NCI-H460 (cell line): ENCODE measurements around the gene DUSP11. TPM values are rescaled to one million over a fixed set of nuclear protein-coding genes. Genes with fewer than 3 reads are reported as not detected.
"Not testable (repeated sequence)": the region's sequence is repeated elsewhere in the genome, so short reads cannot be mapped to it uniquely, and the experiment has no call there.

Source experiments
- DNase-seq: peaks from one replicate; pipeline ENCODE4 v3.0.0-alpha.2; 2016; ENCODE audit warnings: low read depth; ENCODE audit errors: extremely low read depth
- total RNA-seq: library from RNA; depleted of rRNA; stranded (reverse); fragments of >200 nt; shearing (Covaris generic); gene quantifications from 2 replicates; pipeline ENCODE4 v1.2.3, GENCODE V29; 2014

DUSP11 gene
- total RNA-seq, 1 experiment from 2014 or later, result 36.6 TPM

DNA sequence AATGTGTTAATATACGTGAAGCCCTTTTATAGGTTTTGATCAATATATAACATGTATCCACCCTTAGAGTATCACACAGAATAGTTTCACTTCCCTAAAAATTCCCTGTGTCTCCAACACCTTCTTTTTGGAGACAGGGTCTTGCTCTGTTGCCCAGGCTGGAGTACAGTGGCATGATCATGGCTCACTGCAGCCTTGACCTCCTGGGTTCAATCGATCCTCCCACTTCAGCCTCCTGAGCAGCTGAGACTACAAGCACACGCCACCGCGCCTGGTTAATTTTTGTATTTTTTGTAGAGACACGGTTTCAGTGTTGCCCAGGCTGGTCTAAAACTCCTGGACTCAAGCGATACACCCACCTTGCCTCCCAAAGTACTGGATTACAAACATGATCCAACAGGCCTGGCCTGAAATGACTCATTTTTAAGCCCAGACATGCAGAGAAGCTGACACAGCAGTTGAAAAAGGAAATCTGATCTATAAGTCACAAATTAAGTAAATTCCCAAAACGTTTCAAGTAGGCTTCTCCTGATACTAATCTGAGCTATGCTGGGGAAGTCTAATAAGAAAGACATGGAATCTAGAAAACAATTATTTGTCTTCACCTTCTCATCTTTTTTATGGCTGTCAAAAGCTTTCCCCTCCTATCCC is 2.9 kb downstream of the DUSP11 start:
- no peak for DNase-seq

DNA sequence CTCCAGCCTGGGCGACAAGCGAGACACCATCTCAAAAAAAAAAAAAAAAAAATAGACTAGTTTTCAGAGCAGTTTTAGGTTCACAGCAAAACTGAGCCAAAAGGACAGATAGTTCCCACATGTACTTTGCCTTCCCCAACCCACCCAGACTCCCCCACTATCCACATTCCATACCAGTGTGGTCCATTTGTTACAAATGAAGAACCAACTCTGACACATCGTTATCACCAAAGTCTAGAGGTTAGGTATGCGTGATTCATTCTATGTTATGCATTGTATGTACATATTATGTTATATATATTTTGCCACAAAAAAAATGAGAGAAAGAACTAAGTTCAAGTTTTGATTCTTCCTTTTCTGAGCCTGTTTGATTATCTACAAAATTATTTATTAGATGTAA is 3.5 kb downstream of the DUSP11 start:
- no peak for DNase-seq

DNA sequence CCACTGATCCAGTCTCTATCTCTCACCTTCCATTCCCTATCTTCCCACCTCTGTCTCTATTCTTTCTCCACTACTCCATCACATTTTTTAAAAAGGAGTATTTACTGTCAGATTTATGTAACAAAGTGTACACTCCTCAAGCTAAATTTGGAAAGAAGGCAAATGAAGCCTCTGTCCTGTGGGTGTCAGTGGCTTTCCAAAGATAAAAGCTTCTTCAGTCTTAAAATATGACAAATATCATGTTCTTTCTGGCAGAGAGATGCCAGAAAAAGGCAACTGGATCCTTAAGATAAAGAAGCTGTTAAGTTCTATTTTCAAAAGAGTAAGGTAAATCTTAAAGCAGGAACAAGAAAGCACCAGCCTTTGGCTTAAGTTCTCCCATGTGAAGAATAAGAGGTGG is 7.1 kb downstream of the DUSP11 start:
- DNase-seq, result no peak

DNA sequence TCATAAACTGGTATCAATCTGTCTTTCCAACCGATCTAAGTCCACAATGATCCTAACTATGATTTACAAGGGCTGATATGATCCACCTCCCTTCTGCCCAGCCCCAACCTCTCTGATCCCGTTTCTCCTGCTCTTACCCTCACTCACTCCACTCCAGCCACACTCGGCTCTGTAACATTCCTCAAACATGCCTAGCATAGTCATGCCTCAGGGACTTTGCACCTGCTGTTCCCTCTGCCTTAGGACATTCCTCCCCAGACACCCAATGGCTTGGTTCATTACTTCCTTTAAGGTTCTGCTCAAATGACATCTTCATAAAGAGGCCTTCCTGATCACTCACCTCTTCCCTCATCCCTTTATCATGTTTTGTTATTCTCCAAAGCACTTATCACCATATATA is 9.2 kb downstream of the DUSP11 start:
- DNase-seq, result no peak

DNA sequence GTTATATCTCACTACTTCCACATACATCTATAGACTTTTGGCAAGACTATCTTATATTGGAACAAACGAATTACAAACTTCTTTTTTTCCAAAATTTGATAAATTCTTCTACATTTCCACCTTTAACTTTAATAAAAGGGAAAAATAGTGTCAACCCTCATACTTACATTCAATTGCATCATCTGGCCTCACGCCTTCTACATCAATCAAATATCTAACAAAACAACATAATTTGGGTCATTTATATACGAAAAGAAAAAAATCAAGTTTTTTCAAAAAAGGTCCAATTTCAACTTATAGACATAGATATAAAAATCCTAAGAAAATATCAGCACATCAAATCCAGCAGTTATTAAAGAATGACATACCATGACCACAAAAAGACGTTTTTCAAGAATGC is 12.9 kb downstream of the DUSP11 start:
- no peak for DNase-seq

DNA sequence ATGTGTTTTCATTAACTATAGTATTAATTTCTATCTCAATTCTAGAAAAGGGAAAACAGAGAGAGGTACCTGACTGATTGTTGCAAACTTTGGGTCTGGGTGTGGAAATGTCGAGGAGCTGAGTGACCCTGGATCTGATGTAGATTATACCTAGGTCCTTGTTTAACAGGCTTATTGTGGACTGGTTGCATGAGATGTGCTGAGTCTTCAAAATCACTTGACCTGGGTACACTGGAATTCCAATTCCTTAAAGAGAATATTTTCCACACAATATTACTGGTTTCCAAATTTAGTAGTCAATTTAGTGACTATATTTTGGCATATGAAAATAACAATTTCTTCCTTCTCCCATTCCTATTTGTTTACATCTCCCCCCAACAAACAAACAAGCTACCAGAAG is 13.6 kb downstream of the DUSP11 start:
- no peak for DNase-seq

DNA sequence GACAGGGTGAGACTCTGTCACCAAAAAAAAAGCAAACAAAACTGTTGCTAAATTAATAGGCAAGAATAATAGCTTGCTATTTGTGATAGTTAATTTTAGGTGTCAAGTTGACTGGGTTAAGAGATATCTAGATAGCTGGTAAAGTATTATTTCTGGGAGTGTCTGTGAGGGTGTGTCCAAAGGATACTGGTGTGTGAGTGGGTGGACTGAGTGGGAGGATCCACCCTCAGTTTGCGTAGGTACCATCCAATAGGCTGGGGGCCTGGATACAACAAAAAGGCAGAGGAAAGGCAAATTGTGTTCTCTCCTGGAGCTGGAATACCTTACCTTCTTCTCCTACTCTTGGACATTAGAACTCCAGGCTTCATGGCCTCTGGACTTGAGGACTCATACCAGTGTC is 15.0 kb downstream of the DUSP11 start:
- DNase-seq, result no peak

DNA sequence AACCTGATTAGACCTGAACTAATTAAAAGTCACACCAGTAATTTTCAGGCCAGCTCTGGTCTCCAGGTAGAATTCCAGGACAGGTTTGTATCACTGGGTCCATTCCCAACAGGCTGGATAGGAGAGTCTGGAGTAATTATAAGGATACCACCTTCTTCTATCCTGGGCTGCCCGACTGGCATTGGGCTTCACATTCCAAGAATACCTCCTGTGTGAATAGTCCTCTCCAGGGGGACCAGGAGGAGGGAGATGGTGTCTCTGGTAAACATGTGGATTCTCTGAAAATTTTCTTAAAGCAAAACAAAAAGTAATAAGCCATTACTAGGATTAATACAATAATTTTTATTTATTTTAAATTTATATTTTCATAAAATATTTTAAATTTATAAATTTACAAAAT is 17.3 kb downstream of the DUSP11 start:
- DNase-seq, result no peak

DNA sequence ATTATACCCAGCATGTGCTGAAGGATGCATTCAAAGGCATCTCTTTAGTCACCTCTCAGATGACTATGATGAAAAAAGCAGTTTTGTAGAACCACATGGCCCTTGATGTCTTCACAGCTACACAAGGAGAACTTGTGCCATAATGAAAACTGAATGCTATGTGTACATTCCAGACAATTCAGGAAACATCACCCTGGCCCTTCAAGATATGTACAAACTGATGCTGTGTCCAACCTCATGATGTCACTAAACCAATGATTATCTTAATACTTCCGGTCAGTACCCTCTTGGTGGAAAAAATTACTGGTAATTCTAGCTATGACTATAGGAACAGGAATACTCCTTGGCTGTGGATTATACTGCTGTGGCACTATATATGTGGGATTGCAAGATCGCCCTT is 20.0 kb downstream of the DUSP11 start:
- no peak for DNase-seq

- no peak for DNase-seq
These were observed 20.6 kb downstream of the DUSP11 start for GRCh38 chr2:73759285-73759764.

DNA sequence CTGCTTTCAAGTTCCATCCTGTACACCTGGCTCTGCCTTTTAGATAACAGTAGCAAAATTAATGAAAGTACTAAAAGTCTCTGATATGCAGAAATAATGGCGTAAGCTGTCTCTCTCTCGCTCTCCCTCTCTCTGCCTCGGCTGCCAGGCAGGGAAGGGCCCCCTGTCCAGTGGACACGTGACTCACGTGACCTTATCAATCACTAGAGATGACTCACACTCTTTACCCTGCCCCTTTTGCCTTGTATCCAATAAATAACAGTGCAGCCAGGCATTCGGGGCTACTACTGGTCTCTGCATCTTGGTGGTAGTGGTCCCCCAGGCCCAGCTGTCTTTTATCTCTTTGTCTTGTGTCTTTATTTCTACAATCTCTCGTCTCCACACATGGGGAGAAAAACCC is 25.6 kb downstream of the DUSP11 start:
- not testable (repeated sequence) for DNase-seq

DNA sequence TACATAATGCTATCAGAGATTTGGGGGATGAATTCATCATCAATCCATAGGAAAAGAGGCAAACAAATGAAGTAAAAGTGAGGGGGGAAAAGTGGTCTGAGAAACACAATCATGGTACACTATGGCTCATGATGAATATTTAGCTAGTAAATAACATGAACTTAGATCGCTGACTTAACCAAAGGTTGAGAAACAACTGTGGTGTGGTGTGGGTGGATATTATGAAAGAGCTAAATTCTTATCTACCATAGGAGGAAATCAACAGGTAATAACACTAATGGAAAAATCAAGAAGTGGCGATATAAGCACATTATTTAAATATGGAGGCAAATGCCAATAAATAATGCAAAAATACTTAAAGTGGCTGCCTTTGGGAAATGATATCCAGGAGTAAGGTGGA is 30.6 kb downstream of the DUSP11 start:
- no peak for DNase-seq

- no peak for DNase-seq
These were observed 33.1 kb downstream of the DUSP11 start for GRCh38 chr2:73746877-73747208.

- DNase-seq, result no peak
These were observed 33.7 kb downstream of the DUSP11 start for GRCh38 chr2:73746015-73746876.

DNA sequence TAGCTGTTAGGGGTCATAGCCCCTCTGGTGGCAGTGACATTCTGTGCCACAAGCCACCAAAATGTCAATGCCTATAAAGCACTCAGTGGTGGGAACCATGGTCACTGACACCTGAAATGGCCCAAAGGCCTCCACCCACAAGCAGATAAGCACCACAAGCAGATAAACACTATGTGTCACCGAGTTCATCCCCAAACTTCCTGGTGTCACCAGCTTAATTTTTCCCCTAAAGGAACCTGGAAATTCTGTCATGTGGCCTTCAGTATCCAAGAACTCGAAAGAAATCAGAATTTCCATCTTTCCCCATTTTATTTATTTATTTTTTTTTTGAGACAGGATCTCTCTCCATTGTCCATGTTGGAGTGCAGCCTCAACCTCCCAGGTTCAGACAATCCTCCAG is 39.1 kb downstream of the DUSP11 start:
- no peak for DNase-seq

DNA sequence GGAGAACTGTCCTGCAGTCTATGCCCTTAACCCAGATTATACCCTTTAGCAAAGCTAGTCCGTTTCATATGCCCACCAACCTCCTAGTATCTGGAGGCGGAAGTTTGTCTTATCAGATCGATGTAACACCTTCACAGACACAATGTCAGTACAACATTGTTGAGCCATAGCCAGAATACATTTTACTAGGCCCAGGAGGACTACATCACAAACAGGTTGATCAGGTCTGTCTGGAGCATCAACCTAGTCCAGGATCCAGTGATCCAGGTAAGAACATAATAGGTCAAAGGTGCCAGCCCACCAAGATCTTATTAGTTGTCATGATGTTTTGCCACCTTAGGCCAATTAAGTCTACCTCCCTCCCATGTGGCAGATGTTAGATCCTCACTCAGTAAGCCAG is 40.8 kb downstream of the DUSP11 start:
- DNase-seq, result no peak

GRCh38 chr2:73736855-73737779 is 42.8 kb downstream of the DUSP11 start, which contains the start of gene TPRKB:
Gene TPRKB, minus strand, starts transcription at chr2:73737345. Its CDS starts 2,776 bp downstream, at chr2:73734569.
- peak; percentile 96 for DNase-seq

- DNase-seq, result no peak
These were observed 43.5 kb downstream of the DUSP11 start for GRCh38 chr2:73736378-73736777.

GRCh38 chr2:73730810-73731209 is 49.1 kb downstream of the DUSP11 start:
- no peak for DNase-seq

DNA sequence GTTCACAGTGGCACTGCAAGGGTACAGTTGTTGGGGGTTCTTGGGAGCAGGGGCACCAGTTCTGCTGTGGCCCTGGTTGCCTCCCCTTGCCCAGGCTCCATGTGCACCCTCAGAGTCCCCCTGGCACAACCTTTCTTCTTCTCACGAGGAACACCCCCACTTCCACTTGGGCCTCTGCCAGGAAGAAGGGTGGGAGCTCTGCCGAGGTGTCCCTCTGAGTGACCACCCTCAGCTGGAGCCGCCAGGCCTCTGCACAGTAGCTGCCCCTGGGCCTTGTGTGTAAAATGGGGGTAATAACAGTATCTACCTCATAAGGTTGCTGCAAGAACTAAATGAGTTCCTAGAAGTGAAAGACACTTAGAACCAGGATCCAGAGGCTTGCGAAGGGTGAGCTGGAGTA is 51.2 kb downstream of the DUSP11 start:
- no peak for DNase-seq

DNA sequence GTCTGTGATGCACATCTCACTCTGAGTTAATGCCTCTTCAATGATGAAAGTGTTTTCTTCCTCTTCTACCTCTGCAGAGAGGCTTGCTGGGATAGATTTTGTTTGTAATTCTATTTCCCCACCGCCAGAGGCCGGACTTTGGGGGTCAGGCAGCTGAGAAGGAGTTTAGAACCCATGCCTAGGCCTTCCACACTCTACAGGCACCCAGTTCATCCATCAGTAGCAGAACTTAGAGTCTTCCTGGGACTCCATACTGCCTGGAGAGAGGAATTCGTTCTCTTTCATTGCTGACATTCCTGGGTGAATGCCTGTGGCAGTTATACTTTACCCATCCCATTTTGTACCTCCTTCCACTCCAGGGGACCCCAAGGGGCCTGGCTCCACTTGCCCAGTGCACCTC is 51.9 kb downstream of the DUSP11 start:
- no peak for DNase-seq
